ENCODE data around the gene NUP210L. TPM values are rescaled to one million over a fixed set of nuclear protein-coding genes. Genes with fewer than 3 reads are reported as not detected.

Gene NUP210L
- total RNA-seq, 1 donor from 2014 or later: 0.05 TPM

DNA sequence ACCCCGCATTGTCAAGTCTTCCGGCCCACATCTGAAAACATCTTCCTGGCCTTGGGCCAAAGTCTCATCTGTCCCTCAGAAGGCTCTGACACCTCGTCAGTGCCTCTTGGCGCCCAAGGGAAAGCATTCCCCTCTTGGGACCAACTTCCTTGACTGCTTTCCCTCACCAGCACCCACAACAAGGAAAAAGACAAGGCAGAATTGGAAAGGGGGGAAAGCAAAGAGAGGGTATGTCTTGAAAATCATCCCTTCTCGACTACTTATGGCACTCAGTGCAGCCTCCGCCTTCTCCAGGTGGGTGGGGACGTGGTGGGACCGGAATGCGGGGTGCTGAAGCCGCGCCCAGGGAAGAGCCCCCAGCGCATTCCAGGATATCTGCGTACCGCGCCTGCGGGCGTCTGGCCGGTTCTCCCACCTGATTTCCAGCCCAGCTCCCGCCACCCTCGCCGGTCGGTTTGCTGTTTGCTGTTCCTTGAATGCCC lies 191.0 kb downstream of the NUP210L start:
- Mint-ChIP-seq H3K4me1 (ENCODE audit: low read depth) (peaks cover 46% of the 10 kb centered on the region), H3K36me3 (ENCODE audit: insufficient read depth) (peaks cover 5% of the 10 kb centered on the region), H3K27ac (peak overlapping the region; percentile 99), H3K27me3 (no peaks in the 10 kb centered on the region), H3K4me3 (ENCODE audit: low read depth) (peak overlapping the region; percentile 90), H3K9me3 (ENCODE audit: low read depth) (no peaks in the 10 kb centered on the region)
- TF ChIP-seq CTCF (IDR thresholded peaks at IDR 0.05; ENCODE audit: unreplicated experiment): no peak
- peak; percentile 50 for DNase-seq (ENCODE audit: low spot score, unreplicated experiment)

DNA sequence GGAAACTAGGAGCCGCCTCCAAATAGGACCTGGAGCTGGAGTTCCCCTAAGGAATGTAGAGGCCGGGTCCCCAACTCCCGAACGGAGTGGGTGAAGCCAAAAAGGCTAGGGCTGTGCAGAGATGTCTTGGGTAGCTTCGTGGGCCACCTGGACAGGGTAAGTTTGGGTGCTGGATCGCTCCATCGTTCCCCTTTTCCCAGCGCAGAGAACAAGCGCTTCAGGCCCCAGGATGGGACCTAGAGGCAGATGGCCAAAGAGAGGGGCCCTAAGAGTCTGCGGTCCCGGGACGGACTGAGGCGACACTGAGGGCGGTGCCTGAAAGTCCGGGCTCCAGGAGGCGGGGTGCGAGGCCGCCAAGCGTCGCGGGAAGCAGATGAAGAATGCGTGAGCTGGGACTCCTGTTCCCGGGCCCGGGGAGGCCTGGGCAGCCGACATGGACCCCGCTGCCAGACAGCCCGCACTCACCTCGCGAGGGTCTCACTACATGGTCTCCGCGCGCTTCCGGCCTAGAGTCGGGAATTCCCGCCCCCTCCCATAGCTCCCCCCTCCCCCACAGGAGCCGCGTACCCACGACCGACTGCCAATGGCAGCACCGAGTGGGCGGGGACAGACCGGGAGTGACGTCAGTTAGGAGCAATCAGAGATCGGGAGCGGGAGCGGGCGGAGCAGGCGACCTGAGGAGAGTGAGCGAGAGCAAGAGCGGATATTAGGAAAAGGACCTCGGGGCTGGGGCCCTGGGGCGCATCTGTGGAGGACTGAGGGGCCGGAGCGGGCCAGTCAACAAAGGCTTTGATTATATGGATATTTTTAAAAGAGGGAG lies 191.6 kb downstream of the NUP210L start, which contains the start of gene SLC39A1:
TSS of gene SLC39A1 (minus strand) at position 508 of the 820 bp plus-strand sequence. CDS start 822 bp downstream, outside the sequence.
- Mint-ChIP-seq H3K27ac (peak within 1 kb of the TSS; percentile 99), H3K27me3 (no peaks in the 10 kb centered on the region), H3K4me1 (ENCODE audit: low read depth) (peaks cover 43% of the 10 kb centered on the region), H3K9me3 (ENCODE audit: low read depth) (no peaks in the 10 kb centered on the region), H3K4me3 (ENCODE audit: low read depth) (peak within 1 kb of the TSS; percentile 90), H3K36me3 (ENCODE audit: insufficient read depth) (peaks cover 7% of the 10 kb centered on the region)
- TF ChIP-seq CTCF (IDR thresholded peaks at IDR 0.05; ENCODE audit: unreplicated experiment): no peak
- peak; percentile 97 for DNase-seq (ENCODE audit: low spot score, unreplicated experiment)

DNA sequence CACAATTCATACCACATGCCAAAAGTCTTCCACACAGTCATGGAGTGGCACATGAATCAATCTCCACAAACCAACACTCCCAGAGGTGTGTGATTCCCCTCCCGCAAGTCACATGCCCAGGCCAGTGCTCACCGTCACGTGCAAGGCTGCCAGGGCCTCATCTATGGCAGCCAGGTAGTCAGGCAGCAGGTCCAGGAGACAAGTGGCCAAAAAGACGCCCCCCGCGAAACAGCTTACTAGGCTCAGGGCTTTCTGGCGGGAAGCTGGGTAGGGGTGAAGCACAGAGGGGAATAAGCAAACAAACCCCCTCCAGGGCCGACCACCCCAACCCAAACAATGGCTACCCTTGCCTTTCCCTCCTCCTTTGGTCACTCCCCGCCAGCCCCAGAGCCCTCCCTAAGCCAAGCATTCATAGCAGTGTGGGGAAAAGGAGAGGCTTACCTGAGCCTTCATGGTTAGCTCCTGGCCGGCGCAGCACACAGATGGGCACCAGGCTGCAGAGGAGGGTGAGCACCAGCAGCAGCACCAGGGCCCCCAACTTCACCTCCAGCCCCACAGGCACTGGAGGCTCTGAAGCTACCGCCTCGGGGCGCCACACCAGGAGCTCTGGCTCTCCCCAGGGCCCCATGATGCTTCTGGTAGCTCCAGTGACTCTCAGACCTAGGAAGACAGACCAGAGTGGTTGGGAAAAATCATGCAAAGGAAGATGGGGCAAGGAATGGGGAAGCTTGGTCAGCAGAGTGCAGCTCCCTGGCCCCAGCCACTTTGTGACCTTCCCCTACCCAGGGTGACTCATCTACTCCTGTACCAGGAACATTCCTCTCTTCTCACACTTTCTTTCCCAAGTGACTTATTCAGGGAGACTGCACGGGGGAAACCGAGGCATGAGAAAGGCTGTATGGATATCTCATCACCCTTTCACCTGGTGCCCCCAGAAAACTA lies 192.5 kb downstream of the NUP210L start:
- DNase-seq (ENCODE audit: low spot score, unreplicated experiment): no peak
- no peak for TF ChIP-seq CTCF (IDR thresholded peaks at IDR 0.05; ENCODE audit: unreplicated experiment)

DNA sequence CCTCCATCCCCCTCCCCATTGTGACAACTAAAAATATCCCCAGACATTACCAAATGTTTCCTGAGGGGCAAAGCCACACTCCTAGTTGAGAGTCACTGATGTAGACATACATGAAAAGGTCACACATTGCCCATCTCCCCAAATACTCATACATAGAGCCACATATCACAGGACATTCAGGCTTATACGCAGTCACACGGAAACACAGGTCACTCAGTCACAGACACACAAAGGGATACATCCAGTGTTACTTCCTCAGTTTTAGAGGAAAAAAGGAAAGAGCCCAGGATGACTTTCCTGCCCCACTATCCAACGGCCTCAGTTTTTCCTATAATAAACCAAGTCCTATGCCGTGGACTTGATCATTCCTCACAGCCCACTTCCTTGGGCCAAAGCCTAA lies 193.5 kb downstream of the NUP210L start:
- no peak for DNase-seq (ENCODE audit: low spot score, unreplicated experiment)
- Mint-ChIP-seq H3K9me3 (ENCODE audit: low read depth) (no peaks in the 10 kb centered on the region), H3K4me1 (ENCODE audit: low read depth) (peaks cover 45% of the 10 kb centered on the region), H3K36me3 (ENCODE audit: insufficient read depth) (peaks cover 7% of the 10 kb centered on the region), H3K27ac (peak overlapping the region; percentile 77), H3K4me3 (ENCODE audit: low read depth) (peak overlapping the region; percentile 90), H3K27me3 (no peaks in the 10 kb centered on the region)
- no peak for TF ChIP-seq CTCF (IDR thresholded peaks at IDR 0.05; ENCODE audit: unreplicated experiment)

More for the DNA sequence above, 192.5 kb downstream of the NUP210L start:
- peak overlapping the region; percentile 99 for H3K27ac Mint-ChIP-seq
- H3K4me1 Mint-ChIP-seq (ENCODE audit: low read depth): peaks cover 41% of the 10 kb centered on the region
- H3K27me3 Mint-ChIP-seq: no peaks in the 10 kb centered on the region
- H3K36me3 Mint-ChIP-seq (ENCODE audit: insufficient read depth): peaks cover 7% of the 10 kb centered on the region
- no peaks in the 10 kb centered on the region for H3K9me3 Mint-ChIP-seq (ENCODE audit: low read depth)
- H3K4me3 Mint-ChIP-seq (ENCODE audit: low read depth): peak overlapping the region; percentile 90

- Mint-ChIP-seq H3K27ac (no peak overlapping the region), H3K27me3 (no peaks in the 10 kb centered on the region), H3K9me3 (ENCODE audit: low read depth) (no peaks in the 10 kb centered on the region), H3K4me1 (ENCODE audit: low read depth) (peaks cover 41% of the 10 kb centered on the region), H3K36me3 (ENCODE audit: insufficient read depth) (peaks cover 7% of the 10 kb centered on the region), H3K4me3 (ENCODE audit: low read depth) (peak overlapping the region; percentile 11)
- no peak for TF ChIP-seq CTCF (IDR thresholded peaks at IDR 0.05; ENCODE audit: unreplicated experiment)
- DNase-seq (ENCODE audit: low spot score, unreplicated experiment): no peak
These were observed 194.7 kb downstream of the NUP210L start for GRCh38 chr1:153960206-153960605.
